Activated naive CD4-positive, alpha-beta T cell treated with anti-CD3 and anti-CD28 coated beads, Interleukin-2, amount 10 ng/mL, durations not matched to agents 7 days and 5 days (primary cell): ENCODE data around the gene USP40.

Experiments used
- CTCF ChIA-PET: fragments of 350-600 bp; sonication (Branson Sonifier 250); formaldehyde crosslinking; loops from one replicate; lab custom pipeline; 2021; ENCODE audit warnings: antibody characterized with exemption; lab: Charles Lee
- DNase-seq: peaks from one replicate; pipeline ENCODE4 v3.0.0-alpha.2; 2020
- H3K27ac Mint-ChIP-seq: one replicate; pipeline ENCODE4 v1.8.0; 2021; ENCODE audit warnings: mild to moderate bottlenecking, moderate library complexity, mixed read lengths
- H3K27me3 Mint-ChIP-seq: one replicate; pipeline ENCODE4 v1.8.0; 2021; ENCODE audit warnings: mild to moderate bottlenecking, mixed read lengths
- H3K36me3 Mint-ChIP-seq: one replicate; pipeline ENCODE4 v1.8.0; 2021; ENCODE audit warnings: mixed read lengths
- H3K4me1 Mint-ChIP-seq: one replicate; pipeline ENCODE4 v1.8.0; 2021; ENCODE audit warnings: mixed read lengths
- H3K4me3 Mint-ChIP-seq: one replicate; pipeline ENCODE4 v1.8.0; 2021; ENCODE audit warnings: mild to moderate bottlenecking, moderate library complexity, mixed read lengths
- H3K9me3 Mint-ChIP-seq: one replicate; pipeline ENCODE4 v1.8.0; 2021; ENCODE audit warnings: mixed read lengths

Gene USP40

DNA sequence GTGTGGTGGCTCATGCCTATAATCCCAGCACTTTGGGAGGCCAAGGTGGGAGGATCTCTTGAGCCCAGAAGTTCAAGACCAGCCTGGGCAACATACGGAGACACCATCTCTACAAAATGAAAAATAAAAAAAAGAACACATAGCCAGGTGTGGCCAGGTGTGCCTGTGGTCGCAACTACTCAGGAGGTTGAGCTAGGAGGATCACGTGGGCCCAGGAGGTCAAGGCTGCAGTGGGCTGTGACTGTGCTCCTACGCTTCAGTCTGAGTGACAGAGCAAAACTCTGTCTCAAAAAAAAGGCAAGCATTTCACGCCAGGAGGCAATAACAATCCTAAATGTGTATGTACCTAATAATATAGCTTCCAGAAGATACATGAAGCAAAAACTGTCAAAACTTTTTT lies 27.8 kb downstream of the USP40 start:
- Mint-ChIP-seq H3K36me3 (peaks cover 17% of the 10 kb centered on the region), H3K27me3 (no peaks in the 10 kb centered on the region), H3K4me1 (no peaks in the 10 kb centered on the region), H3K4me3 (no peak overlapping the region), H3K27ac (no peak overlapping the region), H3K9me3 (no peaks in the 10 kb centered on the region)
- no peak for DNase-seq
- CTCF ChIA-PET = interaction anchor here (0.7 kb wide), 1 partner anchor 70 kb away, joined by 3 read pairs; no protein-coding TSS in a partner anchor

DNA sequence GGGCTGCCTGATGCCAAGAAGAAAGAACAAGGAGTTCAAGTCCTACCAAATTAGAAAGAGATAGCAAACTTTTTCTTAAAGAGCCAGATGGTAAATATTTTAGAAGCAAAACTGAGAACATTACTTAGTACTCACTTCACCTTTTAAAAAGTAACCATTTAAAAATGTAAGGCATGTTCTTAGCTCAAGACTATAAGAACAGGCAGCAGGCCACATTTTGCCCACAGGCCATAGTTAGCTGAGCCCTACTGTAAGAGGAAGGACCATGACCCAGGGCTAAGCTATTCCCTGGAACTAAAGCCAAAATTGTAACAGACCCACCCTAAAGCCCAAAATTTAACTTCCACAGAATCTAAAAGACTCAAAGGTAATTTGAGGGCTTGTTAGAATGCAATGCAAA lies 31.3 kb downstream of the USP40 start:
- H3K4me1 Mint-ChIP-seq = no peaks in the 10 kb centered on the region
- no peaks in the 10 kb centered on the region for H3K27me3 Mint-ChIP-seq
- peaks cover 10% of the 10 kb centered on the region for H3K36me3 Mint-ChIP-seq
- no peak overlapping the region for H3K4me3 Mint-ChIP-seq
- CTCF ChIA-PET = no interaction called here
- no peak for DNase-seq
- no peaks in the 10 kb centered on the region for H3K9me3 Mint-ChIP-seq
- H3K27ac Mint-ChIP-seq = no peak overlapping the region

DNA sequence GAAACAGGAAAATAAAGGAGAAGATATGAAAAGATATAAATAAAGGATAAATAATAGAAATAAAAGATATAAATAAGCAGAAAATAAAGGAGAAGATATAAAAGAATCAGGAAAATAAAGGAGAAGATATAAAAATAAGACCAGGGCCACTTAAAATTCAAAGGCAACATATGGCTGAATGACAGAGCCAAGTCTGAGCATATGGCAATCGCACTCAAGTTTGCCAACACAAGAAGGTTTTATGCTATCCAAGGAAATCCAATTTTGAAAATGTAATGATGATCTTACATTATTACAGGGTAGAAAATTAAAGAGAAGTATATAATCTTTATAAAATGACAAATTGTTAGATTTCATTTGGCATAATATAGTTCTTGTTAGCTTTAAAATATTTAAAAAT lies 33.6 kb downstream of the USP40 start:
- Mint-ChIP-seq H3K36me3 (peaks cover 9% of the 10 kb centered on the region), H3K4me3 (no peak overlapping the region), H3K27ac (no peak overlapping the region), H3K4me1 (no peaks in the 10 kb centered on the region), H3K9me3 (no peaks in the 10 kb centered on the region), H3K27me3 (no peaks in the 10 kb centered on the region)
- DNase-seq = no peak
- CTCF ChIA-PET = no interaction called here

DNA sequence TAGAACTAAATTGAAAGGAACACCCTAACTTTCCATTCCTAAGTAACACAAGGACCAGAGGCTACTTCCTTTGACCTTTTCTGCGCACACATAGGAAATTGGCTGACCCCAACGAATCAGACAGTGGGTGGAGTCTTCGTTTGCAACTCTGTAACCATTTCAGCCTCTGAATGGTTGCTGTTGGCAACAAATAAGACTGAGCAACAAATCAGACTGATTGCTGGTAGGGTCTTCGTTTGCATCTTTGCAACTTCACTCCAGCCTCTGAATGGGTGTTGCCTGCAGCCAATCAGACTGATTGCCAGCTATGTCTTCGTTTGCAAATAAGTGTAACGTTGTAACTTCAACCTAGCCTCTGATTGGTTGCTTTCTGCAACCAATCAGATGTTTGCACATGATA lies 34.6 kb downstream of the USP40 start:
- peaks cover 10% of the 10 kb centered on the region for H3K36me3 Mint-ChIP-seq
- no peak for DNase-seq
- no peaks in the 10 kb centered on the region for H3K9me3 Mint-ChIP-seq
- CTCF ChIA-PET = no interaction called here
- H3K27me3 Mint-ChIP-seq = no peaks in the 10 kb centered on the region
- no peak overlapping the region for H3K4me3 Mint-ChIP-seq
- no peak overlapping the region for H3K27ac Mint-ChIP-seq
- H3K4me1 Mint-ChIP-seq = no peaks in the 10 kb centered on the region

DNA sequence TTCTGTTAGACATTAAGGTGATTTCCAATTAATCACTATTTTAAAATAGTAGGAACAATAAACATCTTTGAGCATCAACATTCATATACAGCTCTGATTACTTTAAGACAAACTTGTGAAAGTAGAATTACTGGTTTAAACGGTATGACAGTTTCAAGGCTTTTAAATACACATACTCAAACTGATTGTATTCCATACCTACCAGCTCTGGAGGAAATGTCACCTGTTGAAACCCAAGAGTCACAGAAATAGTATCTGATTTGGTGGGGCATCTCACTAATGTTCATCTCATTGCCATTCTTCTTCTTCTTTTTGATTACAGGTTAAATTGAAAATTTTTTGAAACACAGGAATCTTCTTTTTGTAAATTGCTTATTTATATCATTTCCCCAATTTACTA lies 36.2 kb downstream of the USP40 start:
- Mint-ChIP-seq H3K9me3 (no peaks in the 10 kb centered on the region), H3K27me3 (no peaks in the 10 kb centered on the region), H3K4me3 (no peak overlapping the region), H3K36me3 (peaks cover 10% of the 10 kb centered on the region), H3K27ac (no peak overlapping the region), H3K4me1 (no peaks in the 10 kb centered on the region)
- DNase-seq = no peak
- CTCF ChIA-PET = no interaction called here

DNA sequence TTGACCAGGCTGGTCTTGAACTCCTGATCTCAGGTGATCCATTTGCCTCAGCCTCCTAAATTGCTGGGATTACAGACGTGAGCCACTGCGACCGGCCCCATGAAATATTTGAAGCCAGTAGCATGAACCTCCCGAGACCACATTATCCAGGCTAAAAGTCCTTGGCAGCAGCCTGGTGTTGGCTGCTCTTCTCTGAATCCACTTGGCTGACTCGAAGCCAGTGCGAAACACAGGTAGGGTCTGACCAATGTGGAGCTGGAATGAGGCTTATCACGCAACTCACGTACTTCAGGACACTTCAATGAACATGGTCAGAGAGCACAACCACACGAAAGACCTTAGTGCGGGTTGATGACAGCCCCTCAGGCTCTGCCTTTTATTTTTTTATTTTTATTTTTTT lies 38.4 kb downstream of the USP40 start:
- no peak overlapping the region for H3K27ac Mint-ChIP-seq
- CTCF ChIA-PET = no interaction called here
- no peak overlapping the region for H3K4me3 Mint-ChIP-seq
- no peaks in the 10 kb centered on the region for H3K9me3 Mint-ChIP-seq
- H3K4me1 Mint-ChIP-seq = no peaks in the 10 kb centered on the region
- H3K27me3 Mint-ChIP-seq = no peaks in the 10 kb centered on the region
- peaks cover 10% of the 10 kb centered on the region for H3K36me3 Mint-ChIP-seq
- DNase-seq = no peak

DNA sequence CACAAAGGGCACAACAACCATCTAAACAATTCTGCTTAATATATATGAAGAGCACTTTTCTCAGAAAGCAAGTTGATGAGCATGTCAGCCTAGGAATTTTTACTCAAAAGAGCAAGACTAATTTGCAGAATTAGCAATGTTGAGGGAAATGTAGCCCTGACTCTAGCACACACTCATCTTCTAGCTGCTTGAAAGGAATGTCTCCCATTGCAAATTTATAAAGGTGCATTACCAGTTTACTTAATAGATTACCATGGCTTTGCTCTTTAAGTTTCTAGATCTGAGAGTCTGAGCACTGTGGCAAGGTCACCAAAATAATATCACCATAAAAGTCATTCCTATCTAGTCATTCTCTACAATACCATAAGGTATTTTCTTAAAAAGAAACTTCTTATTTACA lies 40.8 kb downstream of the USP40 start:
- CTCF ChIA-PET = no interaction called here
- DNase-seq = no peak
- Mint-ChIP-seq H3K27ac (no peak overlapping the region), H3K27me3 (no peaks in the 10 kb centered on the region), H3K9me3 (no peaks in the 10 kb centered on the region), H3K4me1 (no peaks in the 10 kb centered on the region), H3K4me3 (no peak overlapping the region), H3K36me3 (peaks cover 7% of the 10 kb centered on the region)

DNA sequence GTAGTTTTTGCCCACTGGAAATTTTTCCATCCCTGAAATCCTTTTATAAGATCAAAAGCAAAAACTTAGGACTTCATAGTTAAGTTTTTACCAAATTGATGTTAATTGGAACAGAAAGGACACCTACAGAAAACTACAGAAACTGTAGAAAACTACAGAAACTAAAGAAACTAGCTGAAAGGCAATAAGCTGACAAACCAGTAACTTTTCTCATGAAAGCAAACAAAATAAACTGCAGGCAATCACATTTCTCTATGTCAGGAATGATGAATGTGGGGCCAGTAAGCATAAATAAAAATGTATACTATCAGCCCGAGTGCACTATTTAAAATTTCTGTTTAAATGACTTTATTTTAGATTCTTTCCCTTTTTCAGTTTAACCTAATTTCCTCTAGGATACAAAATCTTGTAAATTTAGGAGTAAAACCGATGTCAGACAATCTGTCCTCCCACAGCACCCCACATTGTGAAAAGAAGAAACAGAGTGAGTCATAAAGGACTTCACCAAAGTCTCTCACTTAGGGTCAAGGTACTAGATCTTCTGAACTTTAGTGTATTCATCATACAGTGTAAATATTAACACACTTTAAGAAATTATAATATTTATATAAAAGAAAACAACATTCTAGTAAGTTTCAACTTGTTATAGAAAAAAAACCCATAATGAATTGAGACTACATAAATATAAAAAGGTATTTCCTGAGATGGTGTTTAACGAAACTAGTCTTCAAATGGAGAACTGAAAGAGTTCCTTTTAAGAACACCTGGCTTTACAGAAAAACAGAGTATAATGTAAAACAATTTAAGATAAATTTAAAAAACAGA lies 46.6 kb downstream of the USP40 start:
- no peak overlapping the region for H3K27ac Mint-ChIP-seq
- H3K27me3 Mint-ChIP-seq = no peaks in the 10 kb centered on the region
- H3K4me1 Mint-ChIP-seq = no peaks in the 10 kb centered on the region
- no peaks in the 10 kb centered on the region for H3K9me3 Mint-ChIP-seq
- no peak for DNase-seq
- H3K36me3 Mint-ChIP-seq = peaks cover 5% of the 10 kb centered on the region
- H3K4me3 Mint-ChIP-seq = no peak overlapping the region
- CTCF ChIA-PET = no interaction called here

DNA sequence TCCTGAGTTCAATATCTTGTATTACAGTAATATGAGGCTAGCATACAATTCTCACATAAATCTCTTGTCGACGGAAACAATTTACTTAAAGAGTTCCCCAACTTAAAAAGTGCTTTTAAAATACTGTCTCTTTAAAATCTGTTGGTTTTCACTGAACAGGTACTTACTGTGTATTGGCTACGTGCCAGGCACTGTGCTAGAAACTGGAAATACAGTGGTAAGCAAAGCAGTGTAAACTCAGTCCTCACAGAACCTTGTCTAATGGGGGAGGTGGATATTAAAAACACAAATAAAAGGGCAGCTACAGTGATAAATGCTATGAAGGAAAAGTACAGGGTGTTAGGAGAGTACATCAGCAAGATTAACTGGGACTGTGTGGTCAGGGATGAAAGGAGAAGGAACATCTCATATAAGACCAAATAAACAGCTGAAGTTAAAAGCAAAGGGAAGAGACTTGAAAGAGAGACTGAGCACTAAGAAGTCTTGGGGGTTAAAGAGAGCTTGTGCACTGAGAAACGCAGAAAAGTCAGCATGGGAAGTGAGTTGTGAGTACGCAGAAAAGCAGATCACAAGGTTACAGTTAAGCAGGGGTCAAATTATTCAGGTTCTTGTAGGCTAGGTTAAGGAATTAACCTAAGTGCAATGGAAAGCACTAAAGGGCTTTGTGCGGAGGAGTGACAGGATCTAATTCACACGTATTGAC lies 52.5 kb downstream of the USP40 start:
- no peak for DNase-seq

DNA sequence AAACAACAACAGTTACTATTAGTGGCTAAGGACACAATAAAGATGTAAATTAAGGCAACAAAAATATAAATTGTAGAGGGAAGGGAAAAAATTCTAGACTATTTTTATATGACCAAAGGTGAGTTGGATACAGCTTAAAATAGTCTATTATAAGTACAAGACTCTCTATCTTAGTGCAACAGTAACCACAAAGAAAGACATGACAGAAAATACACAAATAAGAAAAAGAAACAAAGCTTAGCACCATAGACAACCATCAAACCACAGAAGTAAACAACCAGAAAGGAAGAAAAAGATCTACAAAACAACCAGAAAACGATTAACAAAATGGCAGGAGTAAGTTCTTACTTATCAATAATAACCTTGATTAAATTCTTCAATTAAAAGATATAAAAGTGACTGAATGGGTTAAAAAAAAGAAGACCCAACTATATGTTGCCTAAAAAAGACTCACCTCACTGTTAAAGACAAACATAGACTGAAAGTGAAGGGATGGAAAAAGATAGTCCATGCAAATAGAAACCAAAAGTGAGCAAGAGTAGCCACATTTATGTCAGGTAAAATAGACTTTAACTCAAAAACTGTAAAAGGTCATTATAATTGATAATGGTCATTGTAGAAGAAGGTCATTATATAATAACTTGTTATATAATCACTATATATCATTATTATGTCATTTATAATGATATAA lies 62.5 kb downstream of the USP40 start:
- Mint-ChIP-seq H3K27ac (no peak overlapping the region), H3K36me3 (peaks cover 33% of the 10 kb centered on the region), H3K9me3 (peaks cover 27% of the 10 kb centered on the region), H3K4me3 (no peak overlapping the region), H3K4me1 (peaks cover 9% of the 10 kb centered on the region), H3K27me3 (no peaks in the 10 kb centered on the region)
- DNase-seq = no peak
- CTCF ChIA-PET = interaction anchor here (0.6 kb wide), 1 partner anchor 14 kb away, joined by 8 read pairs; no protein-coding TSS in a partner anchor

More for the DNA sequence above, 52.5 kb downstream of the USP40 start:
- Mint-ChIP-seq H3K9me3 (no peaks in the 10 kb centered on the region), H3K4me3 (no peak overlapping the region), H3K27ac (no peak overlapping the region), H3K4me1 (no peaks in the 10 kb centered on the region), H3K36me3 (peaks cover under 1% of the 10 kb centered on the region), H3K27me3 (no peaks in the 10 kb centered on the region)
- CTCF ChIA-PET = no interaction called here

DNA sequence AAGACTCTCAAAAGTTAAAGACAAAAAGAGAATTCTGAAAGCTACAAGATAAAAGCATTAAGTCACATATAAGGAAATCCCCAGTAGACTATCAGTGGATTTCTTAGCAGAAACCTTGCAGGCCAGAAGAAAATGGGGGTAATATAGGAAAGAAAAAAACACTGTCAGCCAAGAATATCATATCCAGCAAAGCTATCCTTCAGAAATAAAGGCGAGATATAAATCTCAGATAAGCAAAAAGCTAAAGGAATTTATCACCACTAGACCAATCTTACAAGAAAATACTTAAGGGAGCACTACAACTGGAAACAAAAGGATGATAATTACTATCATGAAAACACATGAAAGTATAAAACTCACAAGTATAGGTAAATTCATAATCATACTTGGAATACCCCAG lies 63.1 kb downstream of the USP40 start:
- Mint-ChIP-seq H3K36me3 (peaks cover 33% of the 10 kb centered on the region), H3K9me3 (peaks cover 27% of the 10 kb centered on the region), H3K4me3 (no peak overlapping the region), H3K27me3 (no peaks in the 10 kb centered on the region), H3K27ac (no peak overlapping the region), H3K4me1 (peaks cover 9% of the 10 kb centered on the region)
- DNase-seq = no peak
- CTCF ChIA-PET = interaction anchor here (0.6 kb wide), 2 partner anchors 14 to 208 kb away, joined by 3 to 8 read pairs; no protein-coding TSS in a partner anchor

DNA sequence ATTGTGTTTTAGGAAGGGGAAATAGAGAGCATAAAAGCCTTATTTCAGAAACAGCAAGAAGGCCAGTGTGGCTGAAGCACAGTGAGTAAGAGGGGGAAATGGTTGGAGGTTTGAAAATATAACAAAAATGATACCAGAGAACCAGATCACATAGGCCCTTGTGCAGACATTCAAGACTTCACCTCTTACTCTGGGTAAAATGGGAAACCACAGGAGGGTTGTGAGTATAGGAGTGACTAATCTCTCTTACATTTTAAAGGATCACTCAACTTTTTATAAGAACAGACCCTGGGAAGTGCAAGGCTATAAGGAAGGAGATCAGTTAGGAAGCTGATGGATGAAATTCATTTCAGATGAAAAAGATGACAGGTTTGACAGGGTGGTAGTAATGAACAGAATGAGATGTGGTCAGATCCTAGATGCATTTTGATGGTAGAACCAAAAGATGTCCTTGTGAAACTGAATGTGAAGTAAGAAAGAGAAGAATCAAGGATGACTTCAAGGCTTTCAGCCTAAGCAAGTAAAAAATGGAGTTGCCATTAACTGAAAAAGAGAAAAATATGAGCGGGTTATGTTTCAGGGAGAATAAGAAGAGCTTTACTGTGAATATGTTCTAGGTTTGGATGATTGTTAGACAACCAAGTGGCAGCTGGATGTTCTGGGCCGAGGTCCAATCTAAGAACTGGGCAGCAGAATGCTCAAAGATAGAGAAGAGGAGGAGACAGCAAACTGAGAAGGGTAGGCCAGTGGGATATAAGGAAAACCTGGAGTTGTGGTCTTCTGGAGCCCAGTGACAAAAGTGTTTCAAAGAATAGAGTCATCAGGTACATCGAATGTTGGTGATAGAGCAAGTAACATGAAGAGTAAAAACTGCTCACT lies 65.1 kb downstream of the USP40 start:
- Mint-ChIP-seq H3K4me1 (peaks cover 14% of the 10 kb centered on the region), H3K27ac (no peak overlapping the region), H3K9me3 (peaks cover 27% of the 10 kb centered on the region), H3K27me3 (no peaks in the 10 kb centered on the region), H3K36me3 (peaks cover 32% of the 10 kb centered on the region), H3K4me3 (no peak overlapping the region)
- DNase-seq = no peak
- CTCF ChIA-PET = no interaction called here

DNA sequence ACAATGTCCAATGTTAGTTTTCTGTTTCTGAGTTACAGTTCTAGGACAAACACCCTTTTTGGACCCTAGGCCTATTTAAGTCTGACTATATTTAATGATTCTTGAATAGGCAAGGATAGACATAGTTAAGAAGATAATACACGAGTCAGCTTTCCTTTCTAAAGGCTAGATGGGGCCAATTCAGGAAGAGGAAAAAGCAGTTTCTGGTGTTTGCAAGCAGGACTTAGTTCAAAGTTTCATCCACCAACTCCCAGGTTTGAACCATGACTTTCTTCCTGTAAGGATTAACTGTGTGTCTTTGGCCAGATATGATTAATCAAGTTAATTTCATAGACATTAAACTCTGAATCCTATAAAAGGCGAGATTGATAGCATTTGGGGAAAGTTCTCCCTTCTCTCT lies 66.7 kb downstream of the USP40 start:
- Mint-ChIP-seq H3K36me3 (peaks cover 28% of the 10 kb centered on the region), H3K27ac (no peak overlapping the region), H3K9me3 (peaks cover 27% of the 10 kb centered on the region), H3K4me1 (peaks cover 14% of the 10 kb centered on the region), H3K27me3 (no peaks in the 10 kb centered on the region), H3K4me3 (no peak overlapping the region)
- DNase-seq = no peak
- CTCF ChIA-PET = no interaction called here

DNA sequence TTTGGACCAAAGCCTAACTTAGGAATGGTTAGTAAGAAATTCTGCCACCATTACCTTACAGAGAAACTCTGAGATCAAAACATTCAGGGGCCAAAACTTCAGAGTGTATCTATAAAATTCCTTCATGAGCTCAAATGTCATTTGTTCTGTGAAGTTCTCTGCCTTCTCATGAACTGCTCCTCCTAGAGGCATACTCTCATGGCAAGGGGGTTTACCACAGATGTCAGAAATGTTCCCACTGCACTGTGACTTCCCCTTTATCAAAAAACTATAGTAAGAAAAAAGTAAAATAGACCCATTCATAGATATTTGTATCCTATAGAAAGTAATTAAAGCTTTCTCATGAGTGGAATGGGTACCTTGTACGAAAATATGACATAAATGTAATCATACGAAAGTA lies 68.5 kb downstream of the USP40 start:
- H3K27me3 Mint-ChIP-seq = no peaks in the 10 kb centered on the region
- peaks cover 6% of the 10 kb centered on the region for H3K4me1 Mint-ChIP-seq
- H3K9me3 Mint-ChIP-seq = peaks cover 14% of the 10 kb centered on the region
- peaks cover 21% of the 10 kb centered on the region for H3K36me3 Mint-ChIP-seq
- CTCF ChIA-PET = interaction anchor here (1.7 kb wide), 1 partner anchor 214 kb away, joined by 3 read pairs; no protein-coding TSS in a partner anchor
- no peak for DNase-seq
- H3K4me3 Mint-ChIP-seq = no peak overlapping the region
- no peak overlapping the region for H3K27ac Mint-ChIP-seq
